GM12872 (cell line): ENCODE measurements around the gene TIMM44.

Source experiments
- CTCF ChIP-seq: IDR thresholded peaks from 3 replicates; pipeline ENCODE4 v1.5.1; 2011; ENCODE audit warnings: low read depth, mild to moderate bottlenecking, low read length, moderate library complexity; ENCODE audit not compliant: insufficient read depth

TIMM44 gene

GRCh38 chr19:7908078-7908699 lies 35.3 kb downstream of the TIMM44 start:
- TF ChIP-seq CTCF, result no peak

- no peak for TF ChIP-seq CTCF
Measured at GRCh38 chr19:7907544-7907943, 35.9 kb downstream of the TIMM44 start.

- no peak for TF ChIP-seq CTCF
Measured at GRCh38 chr19:7907122-7907521, 36.3 kb downstream of the TIMM44 start.

- TF ChIP-seq CTCF, result no peak
Measured at GRCh38 chr19:7905859-7906258, 37.6 kb downstream of the TIMM44 start.

GRCh38 chr19:7905268-7905667 lies 38.2 kb downstream of the TIMM44 start:
- TF ChIP-seq CTCF, result no peak

- no peak for TF ChIP-seq CTCF
Measured at GRCh38 chr19:7904074-7905020, 39.1 kb downstream of the TIMM44 start.

- TF ChIP-seq CTCF, result peak; percentile 65; the same call in 2 of the 3 replicates
Measured at GRCh38 chr19:7903244-7904073, 40.0 kb downstream of the TIMM44 start, which contains the start of gene MAP2K7. MAP2K7 (plus strand) TSS chr19:7903877; CDS start chr19:7903945, 68 bp downstream.
